ENCODE measurements around the gene RCOR3.

GRCh38 chr1:211296396-211296795 is 37.2 kb downstream of the RCOR3 start:
- TF ChIP-seq CTCF (IDR thresholded peaks at IDR 0.05) (no peak), EZH2 (IDR thresholded peaks at IDR 0.05) (no peak), EZH2phosphoT487 (IDR thresholded peaks at IDR 0.05) (no peak)
